Measurements from ENCODE around the gene CMTM8. TPM values are rescaled to one million over a fixed set of nuclear protein-coding genes. Genes with fewer than 3 reads are reported as not detected.
A peak's percentile ranks its signal among the peaks of the same experiment; 100 is the strongest.

Gene CMTM8
- total RNA-seq, 1 experiment from 2014 or later = 3.2 TPM

- in situ Hi-C loops (cut with HindIII; ENCODE audit: low pct_unique_long_range_greater_than_20kb, low sequenced_read_pairs) = no loop called here
- DNase-seq (ENCODE audit: low read depth) = no peak
Measured at GRCh38 chr3:32352563-32352962, 114.1 kb downstream of the CMTM8 start.

GRCh38 chr3:32353351-32353750 is 114.9 kb downstream of the CMTM8 start:
- in situ Hi-C loops (cut with HindIII; ENCODE audit: low pct_unique_long_range_greater_than_20kb, low sequenced_read_pairs) = no loop called here

GRCh38 chr3:32354362-32354778 is 115.9 kb downstream of the CMTM8 start:
- in situ Hi-C loops (cut with HindIII; ENCODE audit: low pct_unique_long_range_greater_than_20kb, low sequenced_read_pairs) = no loop called here
- DNase-seq (ENCODE audit: low read depth) = no peak

More at GRCh38 chr3:32353351-32353750, 114.9 kb downstream of the CMTM8 start:
- DNase-seq (ENCODE audit: low read depth) = no peak

- in situ Hi-C loops (cut with HindIII; ENCODE audit: low pct_unique_long_range_greater_than_20kb, low sequenced_read_pairs) = no loop called here
- no peak for DNase-seq (ENCODE audit: low read depth)
Measured at GRCh38 chr3:32355751-32356291, 117.3 kb downstream of the CMTM8 start.

GRCh38 chr3:32359766-32360492 is 121.4 kb downstream of the CMTM8 start:
- DNase-seq (ENCODE audit: low read depth) = peak; percentile 10
- in situ Hi-C loops (cut with HindIII; ENCODE audit: low pct_unique_long_range_greater_than_20kb, low sequenced_read_pairs) = no loop called here

GRCh38 chr3:32360493-32360827 is 122.0 kb downstream of the CMTM8 start:
- no peak for DNase-seq (ENCODE audit: low read depth)
- in situ Hi-C loops (cut with HindIII; ENCODE audit: low pct_unique_long_range_greater_than_20kb, low sequenced_read_pairs) = no loop called here

- in situ Hi-C loops (cut with HindIII; ENCODE audit: low pct_unique_long_range_greater_than_20kb, low sequenced_read_pairs) = no loop called here
- no peak for DNase-seq (ENCODE audit: low read depth)
Measured at GRCh38 chr3:32366638-32367397, 128.3 kb downstream of the CMTM8 start.

- in situ Hi-C loops (cut with HindIII; ENCODE audit: low pct_unique_long_range_greater_than_20kb, low sequenced_read_pairs) = no loop called here
Measured at GRCh38 chr3:32367442-32367841, 129.0 kb downstream of the CMTM8 start.

GRCh38 chr3:32371461-32372212 is 133.2 kb downstream of the CMTM8 start:
- in situ Hi-C loops (cut with HindIII; ENCODE audit: low pct_unique_long_range_greater_than_20kb, low sequenced_read_pairs) = no loop called here
- no peak for DNase-seq (ENCODE audit: low read depth)

More at GRCh38 chr3:32367442-32367841, 129.0 kb downstream of the CMTM8 start:
- DNase-seq (ENCODE audit: low read depth) = no peak

- DNase-seq (ENCODE audit: low read depth) = no peak
- in situ Hi-C loops (cut with HindIII; ENCODE audit: low pct_unique_long_range_greater_than_20kb, low sequenced_read_pairs) = no loop called here
Measured at GRCh38 chr3:32372213-32372490, 133.7 kb downstream of the CMTM8 start.

GRCh38 chr3:32373276-32373675 is 134.8 kb downstream of the CMTM8 start:
- in situ Hi-C loops (cut with HindIII; ENCODE audit: low pct_unique_long_range_greater_than_20kb, low sequenced_read_pairs) = no loop called here

GRCh38 chr3:32373844-32374243 is 135.4 kb downstream of the CMTM8 start:
- no peak for DNase-seq (ENCODE audit: low read depth)
- in situ Hi-C loops (cut with HindIII; ENCODE audit: low pct_unique_long_range_greater_than_20kb, low sequenced_read_pairs) = no loop called here

More at GRCh38 chr3:32373276-32373675, 134.8 kb downstream of the CMTM8 start:
- no peak for DNase-seq (ENCODE audit: low read depth)

GRCh38 chr3:32374788-32375595 is 136.5 kb downstream of the CMTM8 start:
- DNase-seq (ENCODE audit: low read depth) = peak; percentile 62
- in situ Hi-C loops (cut with HindIII; ENCODE audit: low pct_unique_long_range_greater_than_20kb, low sequenced_read_pairs) = no loop called here

- DNase-seq (ENCODE audit: low read depth) = no peak
- in situ Hi-C loops (cut with HindIII; ENCODE audit: low pct_unique_long_range_greater_than_20kb, low sequenced_read_pairs) = no loop called here
Measured at GRCh38 chr3:32375596-32375930, 137.1 kb downstream of the CMTM8 start.

- DNase-seq (ENCODE audit: low read depth) = no peak
- in situ Hi-C loops (cut with HindIII; ENCODE audit: low pct_unique_long_range_greater_than_20kb, low sequenced_read_pairs) = no loop called here
Measured at GRCh38 chr3:32376115-32376514, 137.6 kb downstream of the CMTM8 start.

GRCh38 chr3:32379831-32380500 is 141.5 kb downstream of the CMTM8 start:
- in situ Hi-C loops (cut with HindIII; ENCODE audit: low pct_unique_long_range_greater_than_20kb, low sequenced_read_pairs) = no loop called here
- DNase-seq (ENCODE audit: low read depth) = no peak

- DNase-seq (ENCODE audit: low read depth) = no peak
- in situ Hi-C loops (cut with HindIII; ENCODE audit: low pct_unique_long_range_greater_than_20kb, low sequenced_read_pairs) = no loop called here
Measured at GRCh38 chr3:32381922-32382321, 143.4 kb downstream of the CMTM8 start.
